Measurements from ENCODE around the gene LRP11. TPM values are rescaled to one million over a fixed set of nuclear protein-coding genes. Genes with fewer than 3 reads are reported as not detected.
A peak's percentile ranks its signal among the peaks of the same experiment; 100 is the strongest.

LRP11 gene
- total and polyA plus RNA-seq, 2 of the 13 experiments (the other 11 are each of a cell fraction or from before 2014, with no cell fraction given): 32.4 to 48.9 TPM

GRCh38 chr6:149862922-149863697 lies 1.0 kb downstream of the LRP11 start (continued):
- TF ChIP-seq KDM5A (IDR thresholded peaks at IDR 0.05; ENCODE audit: borderline replicate concordance, low read length) (no peak), MBNL3 (CRISPR knock-in tag; conservative IDR thresholded peaks at IDR 0.05) (no peak), YY1 (IDR thresholded peaks at IDR 0.05; ENCODE audit: insufficient read depth, insufficient replicate concordance, low read depth, low read length) (peak; percentile 30), ZMAT5 (CRISPR knock-in tag; IDR thresholded peaks at IDR 0.05; ENCODE audit: borderline replicate concordance, low read depth) (no peak), SALL2 (CRISPR knock-in tag; IDR thresholded peaks at IDR 0.05) (no peak; the same call in 1 of the 2 replicates), KMT2B (CRISPR knock-in tag; IDR thresholded peaks at IDR 0.05) (no peak), CCAR2 (optimal IDR thresholded peaks at IDR 0.05; ENCODE audit: low read depth, low read length) (no peak), MED13 (CRISPR knock-in tag; IDR thresholded peaks at IDR 0.05) (peak; percentile 6; the same call in 1 of the 2 replicates), GATA4 (IDR thresholded peaks at IDR 0.05; ENCODE audit: borderline replicate concordance, low read depth) (no peak), FOXJ3 (CRISPR knock-in tag; IDR thresholded peaks at IDR 0.05; ENCODE audit: borderline replicate concordance) (no peak), NONO (IDR thresholded peaks at IDR 0.05) (no peak), NONO (CRISPR knock-in tag; conservative IDR thresholded peaks at IDR 0.05) (no peak; the same call in 1 of the 2 replicates), ZNF589 (CRISPR knock-in tag; conservative IDR thresholded peaks at IDR 0.05) (no peak), TFDP2 (CRISPR knock-in tag; IDR thresholded peaks at IDR 0.05) (peak; percentile 41), HOXA5 (CRISPR knock-in tag; IDR thresholded peaks at IDR 0.05) (peak; percentile 69), ZNF572 (CRISPR knock-in tag; IDR thresholded peaks at IDR 0.05) (no peak), MYC (CRISPR knock-in tag; IDR thresholded peaks at IDR 0.05; ENCODE audit: borderline replicate concordance) (peak; percentile 12; the same call in 1 of the 2 replicates), THAP11 (CRISPR knock-in tag; IDR thresholded peaks at IDR 0.05) (no peak), ZNF703 (CRISPR knock-in tag; IDR thresholded peaks at IDR 0.05; ENCODE audit: borderline replicate concordance) (peak; percentile 7; the same call in 1 of the 2 replicates)
- TF ChIP-seq, protein P1, sequence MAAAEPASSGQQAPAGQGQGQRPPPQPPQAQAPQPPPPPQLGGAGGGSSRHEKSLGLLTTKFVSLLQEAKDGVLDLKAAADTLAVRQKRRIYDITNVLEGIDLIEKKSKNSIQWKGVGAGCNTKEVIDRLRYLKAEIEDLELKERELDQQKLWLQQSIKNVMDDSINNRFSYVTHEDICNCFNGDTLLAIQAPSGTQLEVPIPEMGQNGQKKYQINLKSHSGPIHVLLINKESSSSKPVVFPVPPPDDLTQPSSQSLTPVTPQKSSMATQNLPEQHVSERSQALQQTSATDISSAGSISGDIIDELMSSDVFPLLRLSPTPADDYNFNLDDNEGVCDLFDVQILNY (CRISPR knock-in tag; conservative IDR thresholded peaks at IDR 0.05): no peak; the same call in 1 of the 2 replicates
- TF ChIP-seq, protein P2, sequence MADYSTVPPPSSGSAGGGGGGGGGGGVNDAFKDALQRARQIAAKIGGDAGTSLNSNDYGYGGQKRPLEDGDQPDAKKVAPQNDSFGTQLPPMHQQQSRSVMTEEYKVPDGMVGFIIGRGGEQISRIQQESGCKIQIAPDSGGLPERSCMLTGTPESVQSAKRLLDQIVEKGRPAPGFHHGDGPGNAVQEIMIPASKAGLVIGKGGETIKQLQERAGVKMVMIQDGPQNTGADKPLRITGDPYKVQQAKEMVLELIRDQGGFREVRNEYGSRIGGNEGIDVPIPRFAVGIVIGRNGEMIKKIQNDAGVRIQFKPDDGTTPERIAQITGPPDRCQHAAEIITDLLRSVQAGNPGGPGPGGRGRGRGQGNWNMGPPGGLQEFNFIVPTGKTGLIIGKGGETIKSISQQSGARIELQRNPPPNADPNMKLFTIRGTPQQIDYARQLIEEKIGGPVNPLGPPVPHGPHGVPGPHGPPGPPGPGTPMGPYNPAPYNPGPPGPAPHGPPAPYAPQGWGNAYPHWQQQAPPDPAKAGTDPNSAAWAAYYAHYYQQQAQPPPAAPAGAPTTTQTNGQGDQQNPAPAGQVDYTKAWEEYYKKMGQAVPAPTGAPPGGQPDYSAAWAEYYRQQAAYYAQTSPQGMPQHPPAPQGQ (CRISPR knock-in tag; IDR thresholded peaks at IDR 0.05; ENCODE audit: borderline replicate concordance): no peak
- TF ChIP-seq, protein P3, sequence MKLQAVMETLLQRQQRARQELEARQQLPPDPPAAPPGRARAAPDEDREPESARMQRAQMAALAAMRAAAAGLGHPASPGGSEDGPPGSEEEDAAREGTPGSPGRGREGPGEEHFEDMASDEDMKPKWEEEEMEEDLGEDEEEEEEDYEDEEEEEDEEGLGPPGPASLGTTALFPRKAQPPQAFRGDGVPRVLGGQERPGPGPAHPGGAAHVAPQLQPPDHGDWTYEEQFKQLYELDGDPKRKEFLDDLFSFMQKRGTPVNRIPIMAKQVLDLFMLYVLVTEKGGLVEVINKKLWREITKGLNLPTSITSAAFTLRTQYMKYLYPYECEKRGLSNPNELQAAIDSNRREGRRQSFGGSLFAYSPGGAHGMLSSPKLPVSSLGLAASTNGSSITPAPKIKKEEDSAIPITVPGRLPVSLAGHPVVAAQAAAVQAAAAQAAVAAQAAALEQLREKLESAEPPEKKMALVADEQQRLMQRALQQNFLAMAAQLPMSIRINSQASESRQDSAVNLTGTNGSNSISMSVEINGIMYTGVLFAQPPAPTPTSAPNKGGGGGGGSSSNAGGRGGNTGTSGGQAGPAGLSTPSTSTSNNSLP (IDR thresholded peaks at IDR 0.05; ENCODE audit: low read depth, low read length): no peak
- TF ChIP-seq, protein P4, sequence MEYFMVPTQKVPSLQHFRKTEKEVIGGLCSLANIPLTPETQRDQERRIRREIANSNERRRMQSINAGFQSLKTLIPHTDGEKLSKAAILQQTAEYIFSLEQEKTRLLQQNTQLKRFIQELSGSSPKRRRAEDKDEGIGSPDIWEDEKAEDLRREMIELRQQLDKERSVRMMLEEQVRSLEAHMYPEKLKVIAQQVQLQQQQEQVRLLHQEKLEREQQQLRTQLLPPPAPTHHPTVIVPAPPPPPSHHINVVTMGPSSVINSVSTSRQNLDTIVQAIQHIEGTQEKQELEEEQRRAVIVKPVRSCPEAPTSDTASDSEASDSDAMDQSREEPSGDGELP (IDR thresholded peaks at IDR 0.05; ENCODE audit: borderline replicate concordance, low read depth): no peak
